ENCODE measurements around the gene OR10X1.

DNA sequence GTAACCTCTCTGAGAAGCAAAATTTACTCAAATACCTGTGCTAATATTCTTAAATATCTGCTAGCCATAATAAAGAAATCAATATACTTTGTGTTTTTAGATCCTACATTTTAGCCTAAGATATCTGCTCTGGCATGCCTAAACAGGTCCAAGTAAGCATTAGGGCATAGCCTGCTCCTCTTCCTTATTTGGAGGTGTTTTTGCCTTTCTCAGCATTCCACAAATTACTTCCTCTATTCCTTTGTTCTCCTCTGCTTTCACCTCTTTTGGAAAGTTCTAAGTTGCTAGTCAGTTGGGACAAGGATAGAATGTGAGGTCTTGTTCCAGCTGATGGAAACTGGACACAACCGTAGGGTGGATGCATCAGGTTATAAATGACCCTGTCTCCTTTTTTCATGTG lies 7.2 kb upstream of the OR10X1 start:
- TF ChIP-seq EP300 (IDR thresholded peaks at IDR 0.05; ENCODE audit: borderline replicate concordance in 1 of 2, low read depth in 1 of 2, low read length in 1 of 2) (no peak), FOXM1 (IDR thresholded peaks at IDR 0.05; ENCODE audit: low read depth) (no peak)
- TF ChIP-seq, protein P1, sequence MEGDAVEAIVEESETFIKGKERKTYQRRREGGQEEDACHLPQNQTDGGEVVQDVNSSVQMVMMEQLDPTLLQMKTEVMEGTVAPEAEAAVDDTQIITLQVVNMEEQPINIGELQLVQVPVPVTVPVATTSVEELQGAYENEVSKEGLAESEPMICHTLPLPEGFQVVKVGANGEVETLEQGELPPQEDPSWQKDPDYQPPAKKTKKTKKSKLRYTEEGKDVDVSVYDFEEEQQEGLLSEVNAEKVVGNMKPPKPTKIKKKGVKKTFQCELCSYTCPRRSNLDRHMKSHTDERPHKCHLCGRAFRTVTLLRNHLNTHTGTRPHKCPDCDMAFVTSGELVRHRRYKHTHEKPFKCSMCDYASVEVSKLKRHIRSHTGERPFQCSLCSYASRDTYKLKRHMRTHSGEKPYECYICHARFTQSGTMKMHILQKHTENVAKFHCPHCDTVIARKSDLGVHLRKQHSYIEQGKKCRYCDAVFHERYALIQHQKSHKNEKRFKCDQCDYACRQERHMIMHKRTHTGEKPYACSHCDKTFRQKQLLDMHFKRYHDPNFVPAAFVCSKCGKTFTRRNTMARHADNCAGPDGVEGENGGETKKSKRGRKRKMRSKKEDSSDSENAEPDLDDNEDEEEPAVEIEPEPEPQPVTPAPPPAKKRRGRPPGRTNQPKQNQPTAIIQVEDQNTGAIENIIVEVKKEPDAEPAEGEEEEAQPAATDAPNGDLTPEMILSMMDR (IDR thresholded peaks at IDR 0.05) = no peak

Measured in SK-N-SH (cell line).